NOMO-1 (cell line): ENCODE measurements around the gene RPN1.
"Not testable (repeated sequence)": the region's sequence is repeated elsewhere in the genome, so short reads cannot be mapped to it uniquely, and the experiment has no call there.

Experiments used
- DNase-seq, 2 experiments: peaks; one replicate each; lab custom pipeline; 2025; ENCODE audit not compliant: unreplicated experiment in 2 of 2; lab: John Stamatoyannopoulos, UW

Gene RPN1

DNA sequence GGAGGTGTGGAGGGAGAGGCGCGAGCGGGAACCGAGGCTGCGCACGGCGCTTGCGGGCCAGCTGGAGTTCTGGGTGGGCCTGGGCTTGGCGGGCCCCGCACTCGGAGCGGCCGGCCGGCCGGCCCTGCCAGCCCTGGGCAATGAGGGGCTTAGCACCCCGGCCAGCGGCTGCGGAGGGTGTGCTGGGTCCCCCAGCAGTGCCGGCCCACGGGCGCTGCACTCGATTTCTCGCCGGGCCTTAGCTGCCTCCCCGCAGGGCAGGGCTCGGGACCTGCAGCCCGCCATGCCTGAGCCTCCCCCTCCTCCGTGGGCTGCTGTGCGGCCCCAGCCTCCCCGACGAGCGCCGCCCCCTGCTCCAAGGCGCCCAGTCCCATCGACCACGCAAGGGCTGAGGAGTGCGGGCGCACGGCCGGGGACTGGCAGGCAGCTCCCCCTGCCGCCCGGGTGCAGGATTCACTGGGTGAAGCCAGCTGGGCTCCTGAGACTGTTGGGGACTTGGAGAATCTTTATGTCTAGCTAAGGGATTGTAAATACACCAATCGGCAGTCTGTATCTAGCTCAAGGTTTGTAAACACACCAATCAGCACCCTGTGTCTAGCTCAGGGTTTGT is 2.9 kb upstream of the RPN1 start:
- not testable (repeated sequence) for DNase-seq

DNA sequence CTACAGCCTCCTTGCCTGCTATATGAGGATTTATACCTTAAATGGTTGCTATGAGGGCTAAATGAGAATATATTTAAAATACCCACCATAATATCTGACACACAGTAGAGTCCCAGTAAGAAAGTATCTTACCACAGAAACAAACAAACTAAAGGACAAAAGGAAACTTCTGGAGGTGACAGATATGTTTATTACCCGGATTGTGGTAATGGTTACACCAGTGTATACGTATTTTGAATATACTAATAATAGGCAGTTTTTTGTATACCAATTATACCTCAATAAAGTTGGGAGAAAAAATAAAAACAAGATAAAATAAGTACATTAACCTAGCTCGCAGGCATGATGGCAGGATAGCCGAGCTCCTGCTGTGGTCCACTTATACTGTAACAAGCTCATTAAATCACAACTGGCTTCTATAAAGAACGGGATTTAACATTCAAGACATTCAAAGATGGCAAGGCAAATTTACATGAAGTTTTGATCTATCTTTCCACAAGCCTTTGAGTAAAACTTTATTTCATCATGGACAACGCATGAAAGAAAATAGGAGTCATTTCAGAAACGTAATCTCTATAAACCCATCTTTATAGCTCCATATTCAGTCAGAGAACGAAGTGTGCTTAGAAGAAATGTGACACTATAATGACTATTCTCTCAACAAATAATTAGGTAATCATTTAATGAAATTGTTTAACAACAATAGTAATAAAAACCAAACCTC is 1.5 kb downstream of the RPN1 start:
- DNase-seq: no peak

- no peak for DNase-seq
Observed at GRCh38 chr3:128648402-128648801, 2.2 kb downstream of the RPN1 start.

DNA sequence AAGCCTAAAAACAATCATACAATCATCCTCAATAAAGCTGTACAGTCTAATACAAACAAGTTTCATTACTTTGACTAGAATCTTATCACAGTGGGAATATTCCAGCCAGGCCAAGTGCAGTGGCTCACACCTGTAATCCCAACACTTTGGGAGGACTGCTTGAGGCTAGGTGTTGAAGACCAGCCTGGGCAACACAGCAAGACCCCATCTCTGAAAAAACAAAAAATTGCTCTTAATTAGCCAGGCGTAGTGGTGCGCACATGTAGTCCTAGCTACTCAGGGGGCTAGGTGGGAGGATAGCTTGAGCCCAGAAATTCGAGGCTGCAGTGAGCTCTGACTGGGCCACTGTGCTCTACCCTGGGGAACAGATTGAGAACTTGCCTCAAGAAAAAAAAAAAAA is 3.3 kb downstream of the RPN1 start:
- no peak for DNase-seq

DNA sequence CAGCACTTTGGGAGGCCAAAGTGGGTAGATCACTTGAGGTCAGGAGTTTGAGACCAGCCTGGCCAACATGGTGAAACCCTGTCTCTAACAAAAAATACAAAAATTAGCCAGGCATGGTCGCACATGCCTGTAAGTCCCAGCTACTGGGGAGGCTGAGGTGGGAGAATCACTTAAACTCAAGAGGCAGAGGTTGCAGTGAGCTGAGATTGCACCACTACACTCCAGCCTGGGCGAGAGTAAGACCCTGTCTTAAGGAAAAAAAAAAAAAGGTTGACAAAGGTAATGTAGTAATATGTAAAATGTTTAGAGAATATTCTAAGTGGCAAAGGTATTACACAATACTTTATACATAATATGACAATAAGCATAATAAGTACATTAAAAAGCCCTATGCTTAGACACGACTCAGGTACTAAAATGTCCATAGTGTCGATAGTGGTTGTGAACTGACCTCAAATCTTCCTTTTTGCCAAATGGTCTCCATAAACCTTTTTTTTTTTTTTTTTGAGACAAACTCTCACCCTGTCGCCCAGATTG is 16.5 kb downstream of the RPN1 start:
- DNase-seq: no peak

- DNase-seq: no peak
Observed at GRCh38 chr3:128632301-128632700, 18.3 kb downstream of the RPN1 start.

- no peak for DNase-seq
Observed at GRCh38 chr3:128629936-128630335, 20.7 kb downstream of the RPN1 start.

- DNase-seq: no peak
Observed at GRCh38 chr3:128625409-128625945, 25.1 kb downstream of the RPN1 start.

DNA sequence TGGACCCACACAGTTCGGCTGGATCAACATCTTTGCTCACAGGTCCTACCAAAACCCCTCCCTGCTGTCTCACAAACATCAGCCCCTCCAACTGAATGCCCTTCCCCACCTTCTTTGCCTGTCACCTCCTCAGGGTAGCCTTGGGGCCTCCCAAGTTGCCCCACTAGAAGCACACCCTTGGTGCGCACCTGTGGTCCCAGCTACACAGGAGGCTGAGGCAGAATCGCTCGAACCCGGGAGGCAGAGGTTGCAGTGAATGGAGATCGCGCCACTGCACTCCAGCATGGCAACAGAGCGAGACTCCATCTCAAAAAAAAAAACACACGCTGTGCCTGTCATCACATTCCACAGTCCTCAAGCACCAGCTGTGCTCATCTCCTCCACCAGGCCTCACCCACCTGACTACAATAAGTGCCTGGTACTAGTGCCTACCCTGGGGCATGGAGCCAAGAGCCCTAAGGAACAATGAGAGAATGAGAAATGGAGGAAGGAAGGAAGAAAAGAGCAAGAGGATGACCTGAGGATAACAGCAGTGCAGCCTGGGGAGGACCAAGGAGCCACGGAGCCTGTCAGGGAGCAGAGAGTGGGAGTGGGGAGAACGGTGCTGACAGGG is 26.0 kb downstream of the RPN1 start:
- no peak for DNase-seq

GRCh38 chr3:128623762-128624176 is 26.8 kb downstream of the RPN1 start:
- peak; percentile 56 to 80 for DNase-seq

GRCh38 chr3:128621931-128622330 is 28.7 kb downstream of the RPN1 start:
- no peak for DNase-seq

DNA sequence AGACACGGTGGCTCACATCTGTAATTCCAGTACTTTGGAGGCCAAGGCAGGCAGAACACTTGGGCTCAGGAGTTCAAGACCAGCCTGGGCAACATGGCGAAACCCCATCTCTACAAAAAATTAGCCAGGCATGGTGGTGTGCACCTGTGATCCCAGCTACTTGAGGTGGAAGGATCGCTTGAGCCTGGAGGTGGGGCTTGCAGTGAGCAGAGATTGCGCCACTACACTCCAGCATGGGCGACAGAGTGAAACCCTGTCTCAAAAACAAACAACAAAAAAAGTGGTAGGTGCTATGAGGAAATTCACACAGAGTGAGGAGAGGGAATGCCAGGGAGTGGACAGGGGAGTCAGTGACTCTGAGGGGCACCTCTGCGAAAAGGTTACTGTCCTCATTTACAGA is 29.4 kb downstream of the RPN1 start:
- no peak for DNase-seq

DNA sequence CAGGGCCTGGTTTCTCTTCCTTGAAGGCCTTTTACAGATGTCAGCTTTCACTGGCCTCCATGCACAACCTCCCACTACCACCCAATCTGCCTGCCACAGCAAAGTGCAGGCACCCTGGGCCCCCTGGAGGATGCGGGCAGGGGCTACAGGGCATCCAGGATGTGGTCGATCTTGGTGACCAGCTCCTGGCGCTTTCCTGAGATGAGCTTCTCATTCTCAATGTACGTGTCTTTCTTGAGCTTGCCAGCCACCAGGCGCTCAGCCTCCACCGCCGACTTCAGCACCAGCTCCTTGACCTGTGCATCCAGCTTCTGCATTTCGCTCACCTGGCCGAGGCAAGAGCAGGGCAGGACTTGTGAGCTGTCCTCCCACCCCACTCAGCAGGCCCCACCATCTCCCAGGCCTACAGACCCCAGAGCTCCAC is 30.3 kb downstream of the RPN1 start:
- no peak for DNase-seq

DNA sequence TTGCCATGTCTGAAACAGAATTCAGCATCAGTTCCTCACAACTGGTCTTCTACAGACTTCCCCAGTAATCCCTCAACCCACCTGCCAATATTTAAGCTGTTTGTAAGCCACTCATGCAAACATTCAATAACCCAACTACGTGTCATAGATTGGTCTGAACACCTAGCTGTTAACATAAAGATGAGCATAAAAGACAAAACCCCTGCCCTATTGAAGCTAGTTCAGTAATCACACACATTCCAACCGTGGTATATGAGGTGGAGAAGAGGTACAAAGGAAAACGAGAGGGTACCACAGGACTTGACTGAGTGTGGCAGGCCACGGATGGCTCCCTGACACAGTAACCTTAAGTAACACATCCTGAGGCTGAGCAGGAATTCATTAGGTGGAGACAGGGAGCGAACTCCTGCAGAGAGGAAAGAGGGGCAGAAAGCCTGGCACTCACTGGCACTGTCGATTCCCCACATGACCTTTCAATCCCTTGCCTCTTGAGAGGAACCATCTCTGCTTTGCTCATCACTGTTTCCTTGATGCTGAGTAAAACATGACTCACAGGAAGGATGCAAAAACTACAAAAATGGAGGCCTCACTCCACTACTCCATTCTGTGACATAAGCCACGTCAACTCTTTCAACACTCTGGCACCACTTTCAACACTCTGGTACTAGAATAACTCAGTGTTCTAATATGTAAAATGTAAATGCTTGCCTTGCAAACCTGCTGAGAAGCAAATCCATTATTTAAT is 31.3 kb downstream of the RPN1 start:
- peak; percentile 74 to 93 for DNase-seq

DNA sequence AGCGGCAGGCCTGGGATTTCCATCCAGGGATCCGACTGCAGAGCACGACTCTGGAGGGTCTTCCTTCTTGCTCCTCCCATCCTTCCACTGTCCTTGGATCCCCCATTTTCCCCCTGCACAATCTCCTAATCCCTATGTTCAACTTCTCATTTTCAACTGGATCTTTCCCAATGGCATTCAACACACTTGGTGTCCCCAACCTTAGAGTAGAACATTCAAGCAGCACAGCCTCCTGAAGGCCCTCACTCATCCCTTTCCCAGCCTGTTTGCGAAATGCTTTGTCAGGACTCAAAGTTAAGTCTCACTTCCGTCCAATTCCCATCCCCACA is 32.3 kb downstream of the RPN1 start:
- DNase-seq: no peak

DNA sequence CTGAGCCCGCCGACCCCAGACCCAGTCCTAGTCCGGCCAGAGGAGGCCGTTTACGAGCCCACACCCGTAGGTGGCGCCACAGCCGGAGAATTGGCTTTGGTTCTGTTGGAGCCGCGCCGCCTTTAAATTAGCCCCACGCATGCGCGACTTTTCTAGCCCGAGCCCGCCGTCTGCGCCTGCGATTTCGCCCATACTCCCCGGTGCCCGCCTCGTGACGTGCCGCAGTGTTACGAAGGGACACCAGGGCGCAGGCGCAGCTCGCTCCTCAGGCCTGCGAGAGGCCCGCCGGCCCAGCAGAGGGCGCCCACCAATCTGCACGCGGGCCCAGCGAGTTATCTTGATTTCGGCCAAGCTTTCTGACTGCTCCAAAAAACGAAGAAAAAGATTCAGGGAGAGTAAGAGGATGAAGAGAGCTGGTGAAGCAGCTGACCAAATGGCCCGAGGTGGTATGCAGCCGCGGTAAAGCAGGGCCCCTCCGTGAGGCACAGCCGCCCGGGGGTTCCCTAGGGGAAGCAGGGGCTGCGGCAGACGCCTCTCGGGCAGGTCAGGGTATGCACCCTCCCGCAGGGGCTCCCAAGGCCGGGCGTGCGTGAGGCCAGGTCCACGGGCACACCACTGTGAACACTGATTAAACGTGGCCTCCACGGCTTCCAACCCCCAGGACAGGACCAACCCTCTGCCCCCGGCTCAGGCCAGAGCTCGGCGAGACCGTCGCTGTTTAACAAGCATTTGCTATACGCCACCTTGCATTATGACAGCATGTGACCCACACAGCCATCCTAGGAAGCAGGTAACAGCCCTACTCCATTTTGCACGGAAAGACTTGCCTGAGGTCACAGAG is 32.8 kb downstream of the RPN1 start:
- DNase-seq: peak; percentile 100

GRCh38 chr3:128617270-128617556 is 33.4 kb downstream of the RPN1 start:
- no peak for DNase-seq

GRCh38 chr3:128616516-128617269 is 33.9 kb downstream of the RPN1 start:
- DNase-seq: no peak

GRCh38 chr3:128614076-128614475 is 36.5 kb downstream of the RPN1 start:
- no peak for DNase-seq
